Measurements from ENCODE around the gene HERPUD1.

The HERPUD1 gene

DNA sequence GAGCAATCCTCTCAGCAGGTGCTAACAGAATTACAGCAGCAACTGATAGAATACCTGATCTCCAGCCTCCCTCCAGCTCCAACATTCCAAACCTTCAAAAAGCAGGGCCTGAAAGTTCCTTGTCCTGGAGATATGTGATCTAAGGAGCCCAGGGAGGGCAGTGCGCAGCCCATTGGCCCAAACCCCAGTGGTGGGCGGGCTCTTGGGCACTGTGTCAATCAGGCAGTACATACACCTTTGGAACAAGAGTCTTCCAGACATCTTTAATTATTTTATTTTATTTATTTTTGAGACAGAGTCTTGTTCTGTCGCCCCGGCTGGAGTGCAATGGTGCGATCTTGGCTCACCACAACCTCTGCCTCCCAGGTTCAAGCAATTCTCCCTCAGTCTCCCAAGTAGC lies 42.7 kb upstream of the HERPUD1 start:
- H3K4me1 ChIP-seq (ENCODE audit: control insufficient read depth, insufficient read depth, low read length) = no peaks in the 10 kb centered on the region
- ChIA-PET CTCF (no interaction called here), POLR2A (no interaction called here)
- no peaks in the 10 kb centered on the region for H3K9me3 ChIP-seq (ENCODE audit: control insufficient read depth, insufficient read depth, low read depth, low read length)
- TF ChIP-seq, protein P1, sequence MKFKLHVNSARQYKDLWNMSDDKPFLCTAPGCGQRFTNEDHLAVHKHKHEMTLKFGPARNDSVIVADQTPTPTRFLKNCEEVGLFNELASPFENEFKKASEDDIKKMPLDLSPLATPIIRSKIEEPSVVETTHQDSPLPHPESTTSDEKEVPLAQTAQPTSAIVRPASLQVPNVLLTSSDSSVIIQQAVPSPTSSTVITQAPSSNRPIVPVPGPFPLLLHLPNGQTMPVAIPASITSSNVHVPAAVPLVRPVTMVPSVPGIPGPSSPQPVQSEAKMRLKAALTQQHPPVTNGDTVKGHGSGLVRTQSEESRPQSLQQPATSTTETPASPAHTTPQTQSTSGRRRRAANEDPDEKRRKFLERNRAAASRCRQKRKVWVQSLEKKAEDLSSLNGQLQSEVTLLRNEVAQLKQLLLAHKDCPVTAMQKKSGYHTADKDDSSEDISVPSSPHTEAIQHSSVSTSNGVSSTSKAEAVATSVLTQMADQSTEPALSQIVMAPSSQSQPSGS (tag by site-specific recombination; IDR thresholded peaks at IDR 0.05; ENCODE audit: low read depth) = no peak
- TF ChIP-seq, protein P2, sequence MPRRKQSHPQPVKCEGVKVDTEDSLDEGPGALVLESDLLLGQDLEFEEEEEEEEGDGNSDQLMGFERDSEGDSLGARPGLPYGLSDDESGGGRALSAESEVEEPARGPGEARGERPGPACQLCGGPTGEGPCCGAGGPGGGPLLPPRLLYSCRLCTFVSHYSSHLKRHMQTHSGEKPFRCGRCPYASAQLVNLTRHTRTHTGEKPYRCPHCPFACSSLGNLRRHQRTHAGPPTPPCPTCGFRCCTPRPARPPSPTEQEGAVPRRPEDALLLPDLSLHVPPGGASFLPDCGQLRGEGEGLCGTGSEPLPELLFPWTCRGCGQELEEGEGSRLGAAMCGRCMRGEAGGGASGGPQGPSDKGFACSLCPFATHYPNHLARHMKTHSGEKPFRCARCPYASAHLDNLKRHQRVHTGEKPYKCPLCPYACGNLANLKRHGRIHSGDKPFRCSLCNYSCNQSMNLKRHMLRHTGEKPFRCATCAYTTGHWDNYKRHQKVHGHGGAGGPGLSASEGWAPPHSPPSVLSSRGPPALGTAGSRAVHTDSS (tag by site-specific recombination; IDR thresholded peaks at IDR 0.05) = no peak
- TF ChIP-seq ZNF514 (tag by site-specific recombination; IDR thresholded peaks at IDR 0.05) (no peak), KLF9 (tag by site-specific recombination; IDR thresholded peaks at IDR 0.05; ENCODE audit: low read depth) (no peak), ZNF48 (tag by site-specific recombination; IDR thresholded peaks at IDR 0.05) (no peak), ZNF223 (tag by site-specific recombination; IDR thresholded peaks at IDR 0.05) (no peak), ZNF37A (tag by site-specific recombination; IDR thresholded peaks at IDR 0.05) (no peak), SALL2 (tag by site-specific recombination; IDR thresholded peaks at IDR 0.05; ENCODE audit: borderline replicate concordance) (no peak), ZFP41 (tag by site-specific recombination; IDR thresholded peaks at IDR 0.05; ENCODE audit: borderline replicate concordance) (no peak), GLI2 (tag by site-specific recombination; IDR thresholded peaks at IDR 0.05; ENCODE audit: borderline replicate concordance, low read depth) (no peak), ZNF155 (tag by site-specific recombination; IDR thresholded peaks at IDR 0.05) (no peak), KLF7 (tag by site-specific recombination; IDR thresholded peaks at IDR 0.05; ENCODE audit: borderline replicate concordance) (no peak), TRIM28 (IDR thresholded peaks at IDR 0.05; ENCODE audit: borderline replicate concordance, low read length) (no peak), ZNF324 (tag by site-specific recombination; IDR thresholded peaks at IDR 0.05) (no peak), ZNF701 (tag by site-specific recombination; IDR thresholded peaks at IDR 0.05) (no peak)
- TF ChIP-seq, protein P3, sequence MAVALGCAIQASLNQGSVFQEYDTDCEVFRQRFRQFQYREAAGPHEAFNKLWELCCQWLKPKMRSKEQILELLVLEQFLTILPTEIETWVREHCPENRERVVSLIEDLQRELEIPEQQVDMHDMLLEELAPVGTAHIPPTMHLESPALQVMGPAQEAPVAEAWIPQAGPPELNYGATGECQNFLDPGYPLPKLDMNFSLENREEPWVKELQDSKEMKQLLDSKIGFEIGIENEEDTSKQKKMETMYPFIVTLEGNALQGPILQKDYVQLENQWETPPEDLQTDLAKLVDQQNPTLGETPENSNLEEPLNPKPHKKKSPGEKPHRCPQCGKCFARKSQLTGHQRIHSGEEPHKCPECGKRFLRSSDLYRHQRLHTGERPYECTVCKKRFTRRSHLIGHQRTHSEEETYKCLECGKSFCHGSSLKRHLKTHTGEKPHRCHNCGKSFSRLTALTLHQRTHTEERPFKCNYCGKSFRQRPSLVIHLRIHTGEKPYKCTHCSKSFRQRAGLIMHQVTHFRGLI (tag by site-specific recombination; IDR thresholded peaks at IDR 0.05) = no peak
- TF ChIP-seq, protein P4, sequence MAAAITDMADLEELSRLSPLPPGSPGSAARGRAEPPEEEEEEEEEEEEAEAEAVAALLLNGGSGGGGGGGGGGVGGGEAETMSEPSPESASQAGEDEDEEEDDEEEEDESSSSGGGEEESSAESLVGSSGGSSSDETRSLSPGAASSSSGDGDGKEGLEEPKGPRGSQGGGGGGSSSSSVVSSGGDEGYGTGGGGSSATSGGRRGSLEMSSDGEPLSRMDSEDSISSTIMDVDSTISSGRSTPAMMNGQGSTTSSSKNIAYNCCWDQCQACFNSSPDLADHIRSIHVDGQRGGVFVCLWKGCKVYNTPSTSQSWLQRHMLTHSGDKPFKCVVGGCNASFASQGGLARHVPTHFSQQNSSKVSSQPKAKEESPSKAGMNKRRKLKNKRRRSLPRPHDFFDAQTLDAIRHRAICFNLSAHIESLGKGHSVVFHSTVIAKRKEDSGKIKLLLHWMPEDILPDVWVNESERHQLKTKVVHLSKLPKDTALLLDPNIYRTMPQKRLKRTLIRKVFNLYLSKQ (tag by site-specific recombination; IDR thresholded peaks at IDR 0.05; ENCODE audit: borderline replicate concordance) = no peak
- H3K27ac ChIP-seq (ENCODE audit: extremely low read depth, low read depth, low read length) = no peak overlapping the region
- H3K36me3 ChIP-seq (ENCODE audit: control insufficient read depth in 2 of 2, insufficient read depth in 1 of 2, low read length in 2 of 2) = no peaks in the 10 kb centered on the region
- no peak overlapping the region for H3K4me3 ChIP-seq (ENCODE audit: low read depth, low read length)

DNA sequence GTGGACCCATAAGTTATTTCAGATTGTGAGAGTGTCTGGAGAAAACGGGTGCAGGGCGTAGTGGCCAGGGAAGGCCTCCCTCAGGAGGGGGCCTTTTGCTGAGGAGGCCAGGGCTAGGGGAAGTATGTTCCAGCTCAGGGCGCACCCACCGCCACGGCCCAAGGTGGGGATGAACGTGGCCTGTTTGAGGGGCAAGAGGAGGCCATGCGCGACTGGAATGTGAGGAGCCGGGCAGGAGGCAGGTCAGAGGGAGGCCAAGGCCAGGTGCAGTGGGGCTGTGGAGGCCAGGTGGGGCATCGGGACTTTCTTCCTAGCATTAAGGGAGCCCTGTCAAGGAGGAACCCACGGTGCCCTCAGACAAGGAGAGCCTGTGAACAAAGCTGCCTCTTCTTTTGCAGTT lies 40.3 kb upstream of the HERPUD1 start:
- no peaks in the 10 kb centered on the region for H3K9me3 ChIP-seq (ENCODE audit: control insufficient read depth, insufficient read depth, low read depth, low read length)
- ChIA-PET CTCF (interaction anchor here (0.6 to 1.4 kb wide), 2 partner anchors 23 to 25 kb away, joined by 3 to 4 read pairs; no protein-coding TSS in a partner anchor), POLR2A (no interaction called here)
- no peak overlapping the region for H3K27ac ChIP-seq (ENCODE audit: extremely low read depth, low read depth, low read length)
- H3K4me3 ChIP-seq (ENCODE audit: low read depth, low read length) = no peak overlapping the region
- no peaks in the 10 kb centered on the region for H3K36me3 ChIP-seq (ENCODE audit: control insufficient read depth in 2 of 2, insufficient read depth in 1 of 2, low read length in 2 of 2)
- H3K4me1 ChIP-seq (ENCODE audit: control insufficient read depth, insufficient read depth, low read length) = no peaks in the 10 kb centered on the region
- TF ChIP-seq, protein P5, sequence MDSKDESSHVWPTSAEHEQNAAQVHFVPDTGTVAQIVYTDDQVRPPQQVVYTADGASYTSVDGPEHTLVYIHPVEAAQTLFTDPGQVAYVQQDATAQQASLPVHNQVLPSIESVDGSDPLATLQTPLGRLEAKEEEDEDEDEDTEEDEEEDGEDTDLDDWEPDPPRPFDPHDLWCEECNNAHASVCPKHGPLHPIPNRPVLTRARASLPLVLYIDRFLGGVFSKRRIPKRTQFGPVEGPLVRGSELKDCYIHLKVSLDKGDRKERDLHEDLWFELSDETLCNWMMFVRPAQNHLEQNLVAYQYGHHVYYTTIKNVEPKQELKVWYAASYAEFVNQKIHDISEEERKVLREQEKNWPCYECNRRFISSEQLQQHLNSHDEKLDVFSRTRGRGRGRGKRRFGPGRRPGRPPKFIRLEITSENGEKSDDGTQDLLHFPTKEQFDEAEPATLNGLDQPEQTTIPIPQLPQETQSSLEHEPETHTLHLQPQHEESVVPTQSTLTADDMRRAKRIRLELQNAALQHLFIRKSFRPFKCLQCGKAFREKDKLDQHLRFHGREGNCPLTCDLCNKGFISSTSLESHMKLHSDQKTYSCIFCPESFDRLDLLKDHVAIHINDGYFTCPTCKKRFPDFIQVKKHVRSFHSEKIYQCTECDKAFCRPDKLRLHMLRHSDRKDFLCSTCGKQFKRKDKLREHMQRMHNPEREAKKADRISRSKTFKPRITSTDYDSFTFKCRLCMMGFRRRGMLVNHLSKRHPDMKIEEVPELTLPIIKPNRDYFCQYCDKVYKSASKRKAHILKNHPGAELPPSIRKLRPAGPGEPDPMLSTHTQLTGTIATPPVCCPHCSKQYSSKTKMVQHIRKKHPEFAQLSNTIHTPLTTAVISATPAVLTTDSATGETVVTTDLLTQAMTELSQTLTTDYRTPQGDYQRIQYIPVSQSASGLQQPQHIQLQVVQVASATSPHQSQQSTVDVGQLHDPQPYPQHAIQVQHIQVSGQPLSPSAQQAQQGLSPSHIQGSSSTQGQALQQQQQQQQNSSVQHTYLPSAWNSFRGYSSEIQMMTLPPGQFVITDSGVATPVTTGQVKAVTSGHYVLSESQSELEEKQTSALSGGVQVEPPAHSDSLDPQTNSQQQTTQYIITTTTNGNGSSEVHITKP (tag by site-specific recombination; IDR thresholded peaks at IDR 0.05) = no peak
- TF ChIP-seq ZNF510 (tag by site-specific recombination; IDR thresholded peaks at IDR 0.05; ENCODE audit: insufficient replicate concordance) (no peak), ZNF792 (tag by site-specific recombination; IDR thresholded peaks at IDR 0.05) (no peak), ZNF626 (tag by site-specific recombination; IDR thresholded peaks at IDR 0.05) (no peak), ZNF112 (tag by site-specific recombination; IDR thresholded peaks at IDR 0.05) (no peak), HOXA7 (CRISPR knock-in tag; IDR thresholded peaks at IDR 0.05; ENCODE audit: borderline replicate concordance) (no peak), ZBTB7A (tag by site-specific recombination; IDR thresholded peaks at IDR 0.05; ENCODE audit: low read depth) (no peak), ZNF157 (tag by site-specific recombination; IDR thresholded peaks at IDR 0.05) (no peak)
- TF ChIP-seq, protein P6, sequence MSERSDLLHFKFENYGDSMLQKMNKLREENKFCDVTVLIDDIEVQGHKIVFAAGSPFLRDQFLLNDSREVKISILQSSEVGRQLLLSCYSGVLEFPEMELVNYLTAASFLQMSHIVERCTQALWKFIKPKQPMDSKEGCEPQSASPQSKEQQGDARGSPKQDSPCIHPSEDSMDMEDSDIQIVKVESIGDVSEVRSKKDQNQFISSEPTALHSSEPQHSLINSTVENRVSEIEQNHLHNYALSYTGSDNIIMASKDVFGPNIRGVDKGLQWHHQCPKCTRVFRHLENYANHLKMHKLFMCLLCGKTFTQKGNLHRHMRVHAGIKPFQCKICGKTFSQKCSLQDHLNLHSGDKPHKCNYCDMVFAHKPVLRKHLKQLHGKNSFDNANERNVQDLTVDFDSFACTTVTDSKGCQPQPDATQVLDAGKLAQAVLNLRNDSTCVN (tag by site-specific recombination; optimal IDR thresholded peaks at IDR 0.05) = no peak

Measured in HEK293 (cell line).